Measurements from ENCODE around the gene UQCRQ. TPM values are rescaled to one million over a fixed set of nuclear protein-coding genes. Genes with fewer than 3 reads are reported as not detected.

Gene UQCRQ
- total RNA-seq, 4 donors from 2014 or later, result 117 to 311 (median 239) TPM

GRCh38 chr5:132870801-132871200 lies 4.4 kb downstream of the UQCRQ start:
- in situ Hi-C loops (cut with MboI; ENCODE audit: low pct_ligation_motif_present in 1 of 4, low pct_unique_long_range_greater_than_20kb in 1 of 4, low sequenced_read_pairs in 3 of 4), result no loop called here
- DNase-seq, result no peak
- no peaks in the 10 kb centered on the region for H3K36me3 ChIP-seq
- TF ChIP-seq CTCF (IDR thresholded peaks at IDR 0.05), result no peak
- no peak for TF ChIP-seq POLR2A (IDR thresholded peaks at IDR 0.05)
- no peak for TF ChIP-seq POLR2AphosphoS5 (IDR thresholded peaks at IDR 0.05)
- TF ChIP-seq EP300 (IDR thresholded peaks at IDR 0.05; ENCODE audit: low read depth), result no peak
- no peaks in the 10 kb centered on the region for H3K9me3 ChIP-seq
- H3K4me1 ChIP-seq, result peaks cover 0 to 35% (median 18%) of the 10 kb centered on the region in 4 donors
- intact Hi-C loops (cut with DNase I; ENCODE audit: low total_unique reads), result no loop called here
- no peaks in the 10 kb centered on the region for H3K27me3 ChIP-seq
- no peak overlapping the region for H3K27ac ChIP-seq
- H3K4me3 ChIP-seq, result no peak overlapping the region
- 50 to 75% methylated on average over 1 to 2 of the region's 2 CpGs for WGBS, 2 donors (ENCODE audit: low coverage in 1 of 2)

- Histone ChIP-seq H3K36me3 (no peaks in the 10 kb centered on the region), H3K27ac (peak overlapping the region in 1 of 4 donors; percentile 67), H3K4me1 (peaks cover 0 to 36% (median 15%) of the 10 kb centered on the region in 4 donors), H3K4me3 (no peak overlapping the region), H3K9me3 (no peaks in the 10 kb centered on the region), H3K27me3 (no peaks in the 10 kb centered on the region)
- TF ChIP-seq EP300 (IDR thresholded peaks at IDR 0.05; ENCODE audit: low read depth) (no peak), CTCF (IDR thresholded peaks at IDR 0.05) (no peak), POLR2AphosphoS5 (IDR thresholded peaks at IDR 0.05) (no peak), POLR2A (IDR thresholded peaks at IDR 0.05) (no peak)
- in situ Hi-C loops (cut with MboI; ENCODE audit: low pct_ligation_motif_present in 1 of 4, low pct_unique_long_range_greater_than_20kb in 1 of 4, low sequenced_read_pairs in 3 of 4), result no loop called here
- WGBS, 2 donors (ENCODE audit: low coverage in 1 of 2), result 82 to 85% methylated on average over 2 to 5 of the region's 5 CpGs
- DNase-seq, result no peak
- intact Hi-C loops (cut with DNase I; ENCODE audit: low total_unique reads), result no loop called here
These were observed 5.2 kb downstream of the UQCRQ start for GRCh38 chr5:132871459-132872284.

GRCh38 chr5:132872788-132873118 lies 6.3 kb downstream of the UQCRQ start:
- no peak for DNase-seq
- H3K9me3 ChIP-seq, result no peaks in the 10 kb centered on the region
- peaks cover 0 to 39% (median 9%) of the 10 kb centered on the region in 4 donors for H3K4me1 ChIP-seq
- H3K27ac ChIP-seq, result peak overlapping the region in 3 of 4 donors; percentile 31 to 67 (median 66)
- intact Hi-C loops (cut with DNase I; ENCODE audit: low total_unique reads), result no loop called here
- TF ChIP-seq POLR2A (IDR thresholded peaks at IDR 0.05) (no peak), POLR2AphosphoS5 (IDR thresholded peaks at IDR 0.05) (no peak), CTCF (IDR thresholded peaks at IDR 0.05) (no peak), EP300 (IDR thresholded peaks at IDR 0.05; ENCODE audit: low read depth) (no peak)
- H3K36me3 ChIP-seq, result no peaks in the 10 kb centered on the region
- WGBS, 2 donors (ENCODE audit: low coverage in 1 of 2), result 100% methylated on average over 1 of the region's 1 CpG; no CpG with 5 or more reads in 1 of the 2 donors
- no peak overlapping the region for H3K4me3 ChIP-seq
- in situ Hi-C loops (cut with MboI; ENCODE audit: low pct_ligation_motif_present in 1 of 4, low pct_unique_long_range_greater_than_20kb in 1 of 4, low sequenced_read_pairs in 3 of 4), result no loop called here
- H3K27me3 ChIP-seq, result no peaks in the 10 kb centered on the region

GRCh38 chr5:132873119-132873929 lies 6.9 kb downstream of the UQCRQ start, which contains the start of gene LEAP2:
Gene LEAP2, plus strand, starts transcription at chr5:132873668. Its CDS starts 27 bp downstream, at chr5:132873695.
- in situ Hi-C loops (cut with MboI; ENCODE audit: low pct_ligation_motif_present in 1 of 4, low pct_unique_long_range_greater_than_20kb in 1 of 4, low sequenced_read_pairs in 3 of 4), result no loop called here
- WGBS, 2 donors (ENCODE audit: low coverage in 1 of 2), result 43 to 59% methylated on average over 1 to 6 of the region's 6 CpGs
- Histone ChIP-seq H3K27me3 (no peaks in the 10 kb centered on the region), H3K4me1 (peaks cover 0 to 38% (median 7%) of the 10 kb centered on the region in 4 donors), H3K9me3 (no peaks in the 10 kb centered on the region), H3K27ac (peak within 1 kb of the TSS; percentile 31 to 67 (median 56)), H3K4me3 (no peak within 1 kb of the TSS), H3K36me3 (no peaks in the 10 kb centered on the region)
- intact Hi-C loops (cut with DNase I; ENCODE audit: low total_unique reads), result no loop called here
- DNase-seq, result peak; percentile 9
- TF ChIP-seq POLR2AphosphoS5 (IDR thresholded peaks at IDR 0.05) (peak in 2 of 3 donors; percentile 59), EP300 (IDR thresholded peaks at IDR 0.05; ENCODE audit: low read depth) (no peak), CTCF (IDR thresholded peaks at IDR 0.05) (no peak), POLR2A (IDR thresholded peaks at IDR 0.05) (peak; percentile 49)

Data from transverse colon (tissue), 4 donors.